ENCODE measurements around the gene ASIC2. TPM values are rescaled to one million over a fixed set of nuclear protein-coding genes. Genes with fewer than 3 reads are reported as not detected.

Gene ASIC2
- total RNA-seq, 1 donor = not detected

GRCh38 chr17:33055746-33056145 is 237.3 kb downstream of the ASIC2 start:
- H4K20me1 ChIP-seq (ENCODE audit: insufficient read depth, low read length) = no peaks in the 10 kb centered on the region
- no peak overlapping the region for H3K4me2 ChIP-seq (ENCODE audit: insufficient read depth, low read length)
- H3K79me2 ChIP-seq (ENCODE audit: insufficient read depth, low read length) = no peaks in the 10 kb centered on the region
- no peaks in the 10 kb centered on the region for H3K36me3 ChIP-seq (ENCODE audit: insufficient read depth, low read length)
- H3K4me1 ChIP-seq (ENCODE audit: insufficient read depth, low read length) = no peaks in the 10 kb centered on the region
- H3K4me3 ChIP-seq (ENCODE audit: insufficient read depth, low read length) = no peak overlapping the region
- no peaks in the 10 kb centered on the region for H3K27me3 ChIP-seq (ENCODE audit: insufficient read depth, low read length)
- no peak for TF ChIP-seq CTCF (IDR thresholded peaks at IDR 0.05; ENCODE audit: extremely low read depth, low read depth, low read length)
- H3K27ac ChIP-seq (ENCODE audit: low read depth, low read length) = no peak overlapping the region
- no peak for DNase-seq (ENCODE audit: insufficient read length, low spot score, missing footprints)
- H3K9me3 ChIP-seq (ENCODE audit: low read depth, low read length) = no peaks in the 10 kb centered on the region
- no peak overlapping the region for H2AFZ ChIP-seq (ENCODE audit: low read length)

GRCh38 chr17:33055171-33055611 is 237.9 kb downstream of the ASIC2 start:
- H3K4me1 ChIP-seq (ENCODE audit: insufficient read depth, low read length) = no peaks in the 10 kb centered on the region
- no peaks in the 10 kb centered on the region for H3K79me2 ChIP-seq (ENCODE audit: insufficient read depth, low read length)
- no peak overlapping the region for H3K4me2 ChIP-seq (ENCODE audit: insufficient read depth, low read length)
- no peak for DNase-seq (ENCODE audit: insufficient read length, low spot score, missing footprints)
- TF ChIP-seq CTCF (IDR thresholded peaks at IDR 0.05; ENCODE audit: extremely low read depth, low read depth, low read length) = no peak
- no peaks in the 10 kb centered on the region for H4K20me1 ChIP-seq (ENCODE audit: insufficient read depth, low read length)
- no peak overlapping the region for H3K27ac ChIP-seq (ENCODE audit: low read depth, low read length)
- H3K36me3 ChIP-seq (ENCODE audit: insufficient read depth, low read length) = no peaks in the 10 kb centered on the region
- no peak overlapping the region for H3K4me3 ChIP-seq (ENCODE audit: insufficient read depth, low read length)
- H2AFZ ChIP-seq (ENCODE audit: low read length) = no peak overlapping the region
- no peaks in the 10 kb centered on the region for H3K27me3 ChIP-seq (ENCODE audit: insufficient read depth, low read length)
- H3K9me3 ChIP-seq (ENCODE audit: low read depth, low read length) = no peaks in the 10 kb centered on the region

GRCh38 chr17:33054412-33054811 is 238.7 kb downstream of the ASIC2 start:
- H4K20me1 ChIP-seq (ENCODE audit: insufficient read depth, low read length) = no peaks in the 10 kb centered on the region
- H3K4me1 ChIP-seq (ENCODE audit: insufficient read depth, low read length) = no peaks in the 10 kb centered on the region
- H3K79me2 ChIP-seq (ENCODE audit: insufficient read depth, low read length) = no peaks in the 10 kb centered on the region
- no peak overlapping the region for H3K4me2 ChIP-seq (ENCODE audit: insufficient read depth, low read length)
- H3K4me3 ChIP-seq (ENCODE audit: insufficient read depth, low read length) = no peak overlapping the region
- no peaks in the 10 kb centered on the region for H3K9me3 ChIP-seq (ENCODE audit: low read depth, low read length)
- H2AFZ ChIP-seq (ENCODE audit: low read length) = no peak overlapping the region
- H3K27ac ChIP-seq (ENCODE audit: low read depth, low read length) = no peak overlapping the region
- no peak for TF ChIP-seq CTCF (IDR thresholded peaks at IDR 0.05; ENCODE audit: extremely low read depth, low read depth, low read length)
- DNase-seq (ENCODE audit: insufficient read length, low spot score, missing footprints) = no peak
- no peaks in the 10 kb centered on the region for H3K27me3 ChIP-seq (ENCODE audit: insufficient read depth, low read length)
- H3K36me3 ChIP-seq (ENCODE audit: insufficient read depth, low read length) = no peaks in the 10 kb centered on the region

- H2AFZ ChIP-seq (ENCODE audit: low read length) = no peak overlapping the region
- H3K4me1 ChIP-seq (ENCODE audit: insufficient read depth, low read length) = no peaks in the 10 kb centered on the region
- no peak overlapping the region for H3K4me3 ChIP-seq (ENCODE audit: insufficient read depth, low read length)
- no peaks in the 10 kb centered on the region for H4K20me1 ChIP-seq (ENCODE audit: insufficient read depth, low read length)
- no peak for TF ChIP-seq CTCF (IDR thresholded peaks at IDR 0.05; ENCODE audit: extremely low read depth, low read depth, low read length)
- no peak overlapping the region for H3K4me2 ChIP-seq (ENCODE audit: insufficient read depth, low read length)
- H3K79me2 ChIP-seq (ENCODE audit: insufficient read depth, low read length) = no peaks in the 10 kb centered on the region
- H3K27me3 ChIP-seq (ENCODE audit: insufficient read depth, low read length) = no peaks in the 10 kb centered on the region
- no peaks in the 10 kb centered on the region for H3K36me3 ChIP-seq (ENCODE audit: insufficient read depth, low read length)
- H3K9me3 ChIP-seq (ENCODE audit: low read depth, low read length) = no peaks in the 10 kb centered on the region
- no peak overlapping the region for H3K27ac ChIP-seq (ENCODE audit: low read depth, low read length)
- no peak for DNase-seq (ENCODE audit: insufficient read length, low spot score, missing footprints)
Observed at GRCh38 chr17:33053676-33054075, 239.4 kb downstream of the ASIC2 start.

Measured in osteoblast (primary cell).